Esophagus (tissue), 2 donors: ENCODE measurements around the gene TRMT2A. TPM values are rescaled to one million over a fixed set of nuclear protein-coding genes. Genes with fewer than 3 reads are reported as not detected.

ENCODE experiments used
- H3K27ac ChIP-seq, 2 donors: one replicate each; pipeline ENCODE4 v1.5.1; 2013; ENCODE audit warnings: low read depth in 2 of 2, mild to moderate bottlenecking in 2 of 2, inconsistent platforms in 1 of 2, low read length in 1 of 2, moderate library complexity in 1 of 2
- H3K27me3 ChIP-seq, 2 donors: one replicate each; pipeline ENCODE4 v1.6.1; 2013; ENCODE audit warnings: low read length in 2 of 2, control low read depth in 1 of 2, mild to moderate bottlenecking in 1 of 2; ENCODE audit not compliant: insufficient read depth in 2 of 2, control insufficient read depth in 1 of 2
- H3K36me3 ChIP-seq, 2 donors: one replicate each; pipeline ENCODE4 v1.6.1; 2013; ENCODE audit warnings: low read length in 1 of 2; ENCODE audit not compliant: control insufficient read depth in 2 of 2, insufficient read depth in 2 of 2
- H3K4me1 ChIP-seq, 2 donors: one replicate each; pipeline ENCODE4 v1.6.1; 2013; ENCODE audit warnings: low read length in 1 of 2; ENCODE audit not compliant: control insufficient read depth in 2 of 2, insufficient read depth in 2 of 2
- H3K4me3 ChIP-seq, 2 donors: one replicate each; pipeline ENCODE4 v1.5.1; 2013; ENCODE audit warnings: low read length in 2 of 2, mild to moderate bottlenecking in 2 of 2, low read depth in 1 of 2, moderate library complexity in 1 of 2
- H3K9me3 ChIP-seq, 2 donors: one replicate each; pipeline ENCODE4 v1.6.1; 2013; ENCODE audit warnings: mild to moderate bottlenecking in 2 of 2, low read depth in 1 of 2, low read length in 1 of 2, moderate library complexity in 1 of 2; ENCODE audit not compliant: control insufficient read depth in 2 of 2, insufficient read depth in 1 of 2
- WGBS, 2 donors: extraction: QIAGEN DNeasy Blood & Tissue Kit; methylation state at CpG; one replicate each; pipeline ENCODE4 v1.1.7; 2013; 5-methylcytosine and 5-hydroxymethylcytosine counted together
- polyA plus RNA-seq, 2 donors: library from polyadenylated mRNA; stranded (reverse); fragments of 200-250 nt; gene quantifications; one replicate each; pipeline ENCODE4 v1.2.3, GENCODE V29; 2013
- donor health status: healthy with polysubstance abuse.
- donor health status: Bipolar disorder and iron deficiency.

The TRMT2A gene
- polyA plus RNA-seq, 2 donors: 41.1 to 77.1 TPM

GRCh38 chr22:20089226-20089976, 27.6 kb downstream of the TRMT2A start:
- H3K27me3 ChIP-seq: no peaks in the 10 kb centered on the region
- H3K4me3 ChIP-seq: no peak overlapping the region
- peaks cover 0 to 2% of the 10 kb centered on the region in 2 donors for H3K9me3 ChIP-seq
- H3K4me1 ChIP-seq: peaks cover 4% of the 10 kb centered on the region in 2 donors
- WGBS, 2 donors: 91 to 93% methylated on average over 17 of the region's 17 CpGs
- H3K36me3 ChIP-seq: peaks cover 28 to 74% of the 10 kb centered on the region in 2 donors
- no peak overlapping the region for H3K27ac ChIP-seq

GRCh38 chr22:20088263-20088648, 28.8 kb downstream of the TRMT2A start:
- Histone ChIP-seq H3K4me3 (no peak overlapping the region), H3K27me3 (no peaks in the 10 kb centered on the region), H3K9me3 (peaks cover 0 to 2% of the 10 kb centered on the region in 2 donors), H3K27ac (no peak overlapping the region), H3K4me1 (peaks cover 4 to 10% of the 10 kb centered on the region in 2 donors), H3K36me3 (peaks cover 24 to 62% of the 10 kb centered on the region in 2 donors)
- 94% methylated on average over 8 of the region's 8 CpGs for WGBS, 2 donors

- H3K4me1 ChIP-seq: peaks cover 4 to 17% of the 10 kb centered on the region in 2 donors
- peaks cover 24 to 63% of the 10 kb centered on the region in 2 donors for H3K36me3 ChIP-seq
- peaks cover 0 to 2% of the 10 kb centered on the region in 2 donors for H3K9me3 ChIP-seq
- H3K4me3 ChIP-seq: no peak overlapping the region
- no peak overlapping the region for H3K27ac ChIP-seq
- no peaks in the 10 kb centered on the region for H3K27me3 ChIP-seq
- 89 to 92% methylated on average over 14 of the region's 14 CpGs for WGBS, 2 donors
These were observed 29.4 kb downstream of the TRMT2A start for GRCh38 chr22:20087319-20088262.

GRCh38 chr22:20086763-20087162, 30.3 kb downstream of the TRMT2A start:
- WGBS, 2 donors: 95 to 100% methylated on average over 5 of the region's 5 CpGs
- Histone ChIP-seq H3K27ac (no peak overlapping the region), H3K36me3 (peaks cover 24 to 55% of the 10 kb centered on the region in 2 donors), H3K9me3 (peaks cover 0 to 2% of the 10 kb centered on the region in 2 donors), H3K4me1 (peaks cover 4 to 17% of the 10 kb centered on the region in 2 donors), H3K27me3 (no peaks in the 10 kb centered on the region), H3K4me3 (no peak overlapping the region)

- H3K27me3 ChIP-seq: no peaks in the 10 kb centered on the region
- H3K9me3 ChIP-seq: peaks cover 0 to 2% of the 10 kb centered on the region in 2 donors
- H3K4me3 ChIP-seq: no peak overlapping the region
- peaks cover 24 to 49% of the 10 kb centered on the region in 2 donors for H3K36me3 ChIP-seq
- 94% methylated on average over 24 of the region's 24 CpGs for WGBS, 2 donors
- peaks cover 7 to 24% of the 10 kb centered on the region in 2 donors for H3K4me1 ChIP-seq
- no peak overlapping the region for H3K27ac ChIP-seq
These were observed 30.9 kb downstream of the TRMT2A start for GRCh38 chr22:20086101-20086599.

GRCh38 chr22:20085651-20086050, 31.4 kb downstream of the TRMT2A start:
- no peaks in the 10 kb centered on the region for H3K27me3 ChIP-seq
- peaks cover 9 to 25% of the 10 kb centered on the region in 2 donors for H3K4me1 ChIP-seq
- WGBS, 2 donors: 95 to 96% methylated on average over 20 of the region's 20 CpGs
- no peak overlapping the region for H3K4me3 ChIP-seq
- no peak overlapping the region for H3K27ac ChIP-seq
- peaks cover 0 to 2% of the 10 kb centered on the region in 2 donors for H3K9me3 ChIP-seq
- H3K36me3 ChIP-seq: peaks cover 24 to 45% of the 10 kb centered on the region in 2 donors

GRCh38 chr22:20084547-20085413, 32.2 kb downstream of the TRMT2A start:
- peaks cover 0 to 2% of the 10 kb centered on the region in 2 donors for H3K9me3 ChIP-seq
- peaks cover 9 to 25% of the 10 kb centered on the region in 2 donors for H3K4me1 ChIP-seq
- peaks cover 18 to 37% of the 10 kb centered on the region in 2 donors for H3K36me3 ChIP-seq
- 74 to 77% methylated on average over 23 of the region's 23 CpGs for WGBS, 2 donors
- H3K4me3 ChIP-seq: no peak overlapping the region
- no peak overlapping the region for H3K27ac ChIP-seq
- H3K27me3 ChIP-seq: no peaks in the 10 kb centered on the region

- Histone ChIP-seq H3K36me3 (peaks cover 13 to 29% of the 10 kb centered on the region in 2 donors), H3K27ac (no peak overlapping the region), H3K27me3 (no peaks in the 10 kb centered on the region), H3K4me3 (no peak overlapping the region), H3K4me1 (peaks cover 9 to 25% of the 10 kb centered on the region in 2 donors), H3K9me3 (no peaks in the 10 kb centered on the region)
- WGBS, 2 donors: 73 to 75% methylated on average over 10 of the region's 10 CpGs
These were observed 33.0 kb downstream of the TRMT2A start for GRCh38 chr22:20083891-20084546.
